Measurements from ENCODE around the gene ZFPM1. TPM values are rescaled to one million over a fixed set of nuclear protein-coding genes. Genes with fewer than 3 reads are reported as not detected.

Gene ZFPM1
- total and polyA plus RNA-seq, 4 donors, result 0.19 to 12.8 (median 5.3) TPM

DNA sequence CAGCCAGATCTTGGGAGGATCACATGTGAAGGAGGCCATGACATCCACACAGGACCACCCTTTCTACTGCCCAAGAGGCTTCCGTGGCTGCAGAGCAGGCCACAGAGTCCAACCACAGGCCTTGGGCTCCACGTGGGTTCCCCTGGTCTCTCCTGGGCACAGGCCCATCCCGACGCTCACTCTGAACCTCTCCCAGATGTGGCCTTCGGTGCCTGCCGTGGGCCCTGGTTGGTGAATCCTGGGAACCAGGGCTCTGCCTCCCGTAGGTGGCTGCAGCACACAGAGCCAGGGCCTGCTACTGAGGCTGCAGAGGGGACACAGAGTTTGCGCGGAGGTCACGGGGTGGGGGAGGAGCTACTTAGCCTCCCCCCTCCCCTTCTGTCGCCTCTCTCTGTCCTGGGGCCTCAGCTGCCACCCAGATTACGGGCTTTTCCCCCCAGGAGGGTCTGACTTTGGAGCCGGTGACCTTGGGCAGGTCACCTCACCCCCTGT lies 55.3 kb downstream of the ZFPM1 start:
- 92% methylated on average over 13 of the region's 13 CpGs for WGBS
- H3K4me1 ChIP-seq (ENCODE audit: control insufficient read depth in 4 of 4, insufficient read depth in 4 of 4, low read length in 3 of 4), result peaks cover 11 to 22% (median 20%) of the 10 kb centered on the region in 4 donors
- no peak overlapping the region for H3K27ac ChIP-seq (ENCODE audit: low read depth in 1 of 2, low read length in 2 of 2)
- no peaks in the 10 kb centered on the region for H3K9me3 ChIP-seq (ENCODE audit: control insufficient read depth in 4 of 4, low read length in 3 of 4)
- no peak for TF ChIP-seq RAD21 (IDR thresholded peaks at IDR 0.05)
- no peak for TF ChIP-seq JUND (IDR thresholded peaks at IDR 0.05)
- no peak for TF ChIP-seq NR2F2 (IDR thresholded peaks at IDR 0.05)
- TF ChIP-seq YY1 (IDR thresholded peaks at IDR 0.05), result no peak
- TF ChIP-seq FOXA2 (IDR thresholded peaks at IDR 0.05), result no peak
- TF ChIP-seq ZBTB33 (IDR thresholded peaks at IDR 0.05), result no peak
- no peak for TF ChIP-seq RXRA (IDR thresholded peaks at IDR 0.05)
- TF ChIP-seq, protein P1, sequence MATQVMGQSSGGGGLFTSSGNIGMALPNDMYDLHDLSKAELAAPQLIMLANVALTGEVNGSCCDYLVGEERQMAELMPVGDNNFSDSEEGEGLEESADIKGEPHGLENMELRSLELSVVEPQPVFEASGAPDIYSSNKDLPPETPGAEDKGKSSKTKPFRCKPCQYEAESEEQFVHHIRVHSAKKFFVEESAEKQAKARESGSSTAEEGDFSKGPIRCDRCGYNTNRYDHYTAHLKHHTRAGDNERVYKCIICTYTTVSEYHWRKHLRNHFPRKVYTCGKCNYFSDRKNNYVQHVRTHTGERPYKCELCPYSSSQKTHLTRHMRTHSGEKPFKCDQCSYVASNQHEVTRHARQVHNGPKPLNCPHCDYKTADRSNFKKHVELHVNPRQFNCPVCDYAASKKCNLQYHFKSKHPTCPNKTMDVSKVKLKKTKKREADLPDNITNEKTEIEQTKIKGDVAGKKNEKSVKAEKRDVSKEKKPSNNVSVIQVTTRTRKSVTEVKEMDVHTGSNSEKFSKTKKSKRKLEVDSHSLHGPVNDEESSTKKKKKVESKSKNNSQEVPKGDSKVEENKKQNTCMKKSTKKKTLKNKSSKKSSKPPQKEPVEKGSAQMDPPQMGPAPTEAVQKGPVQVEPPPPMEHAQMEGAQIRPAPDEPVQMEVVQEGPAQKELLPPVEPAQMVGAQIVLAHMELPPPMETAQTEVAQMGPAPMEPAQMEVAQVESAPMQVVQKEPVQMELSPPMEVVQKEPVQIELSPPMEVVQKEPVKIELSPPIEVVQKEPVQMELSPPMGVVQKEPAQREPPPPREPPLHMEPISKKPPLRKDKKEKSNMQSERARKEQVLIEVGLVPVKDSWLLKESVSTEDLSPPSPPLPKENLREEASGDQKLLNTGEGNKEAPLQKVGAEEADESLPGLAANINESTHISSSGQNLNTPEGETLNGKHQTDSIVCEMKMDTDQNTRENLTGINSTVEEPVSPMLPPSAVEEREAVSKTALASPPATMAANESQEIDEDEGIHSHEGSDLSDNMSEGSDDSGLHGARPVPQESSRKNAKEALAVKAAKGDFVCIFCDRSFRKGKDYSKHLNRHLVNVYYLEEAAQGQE (IDR thresholded peaks at IDR 0.05), result no peak
- TF ChIP-seq FOXA1 (IDR thresholded peaks at IDR 0.05), result no peak
- TF ChIP-seq EGR1 (IDR thresholded peaks at IDR 0.05; ENCODE audit: low read depth in 2 of 2), result no peak
- no peak for TF ChIP-seq TAF1 (conservative IDR thresholded peaks at IDR 0.05)
- TF ChIP-seq GABPA (IDR thresholded peaks at IDR 0.05 in 1 of 2, conservative IDR thresholded peaks at IDR 0.05 in 1 of 2), result no peak
- TF ChIP-seq, protein P2, sequence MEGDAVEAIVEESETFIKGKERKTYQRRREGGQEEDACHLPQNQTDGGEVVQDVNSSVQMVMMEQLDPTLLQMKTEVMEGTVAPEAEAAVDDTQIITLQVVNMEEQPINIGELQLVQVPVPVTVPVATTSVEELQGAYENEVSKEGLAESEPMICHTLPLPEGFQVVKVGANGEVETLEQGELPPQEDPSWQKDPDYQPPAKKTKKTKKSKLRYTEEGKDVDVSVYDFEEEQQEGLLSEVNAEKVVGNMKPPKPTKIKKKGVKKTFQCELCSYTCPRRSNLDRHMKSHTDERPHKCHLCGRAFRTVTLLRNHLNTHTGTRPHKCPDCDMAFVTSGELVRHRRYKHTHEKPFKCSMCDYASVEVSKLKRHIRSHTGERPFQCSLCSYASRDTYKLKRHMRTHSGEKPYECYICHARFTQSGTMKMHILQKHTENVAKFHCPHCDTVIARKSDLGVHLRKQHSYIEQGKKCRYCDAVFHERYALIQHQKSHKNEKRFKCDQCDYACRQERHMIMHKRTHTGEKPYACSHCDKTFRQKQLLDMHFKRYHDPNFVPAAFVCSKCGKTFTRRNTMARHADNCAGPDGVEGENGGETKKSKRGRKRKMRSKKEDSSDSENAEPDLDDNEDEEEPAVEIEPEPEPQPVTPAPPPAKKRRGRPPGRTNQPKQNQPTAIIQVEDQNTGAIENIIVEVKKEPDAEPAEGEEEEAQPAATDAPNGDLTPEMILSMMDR (IDR thresholded peaks at IDR 0.05; ENCODE audit: low read depth, low read length, missing input control), result no peak
- no peak for TF ChIP-seq SP1 (IDR thresholded peaks at IDR 0.05)
- TF ChIP-seq, protein P3, sequence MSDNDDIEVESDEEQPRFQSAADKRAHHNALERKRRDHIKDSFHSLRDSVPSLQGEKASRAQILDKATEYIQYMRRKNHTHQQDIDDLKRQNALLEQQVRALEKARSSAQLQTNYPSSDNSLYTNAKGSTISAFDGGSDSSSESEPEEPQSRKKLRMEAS (IDR thresholded peaks at IDR 0.05), result no peak
- no peak for TF ChIP-seq HNF4G (IDR thresholded peaks at IDR 0.05)
- no peak for TF ChIP-seq HNF4A (conservative IDR thresholded peaks at IDR 0.05)
- TF ChIP-seq, protein P4, sequence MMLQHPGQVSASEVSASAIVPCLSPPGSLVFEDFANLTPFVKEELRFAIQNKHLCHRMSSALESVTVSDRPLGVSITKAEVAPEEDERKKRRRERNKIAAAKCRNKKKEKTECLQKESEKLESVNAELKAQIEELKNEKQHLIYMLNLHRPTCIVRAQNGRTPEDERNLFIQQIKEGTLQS (IDR thresholded peaks at IDR 0.05), result no peak
- no peak overlapping the region for H3K9ac ChIP-seq (ENCODE audit: low read depth in 1 of 2, low read length in 2 of 2)
- H3K36me3 ChIP-seq (ENCODE audit: control insufficient read depth in 4 of 4, insufficient read depth in 3 of 4, low read depth in 1 of 4, low read length in 3 of 4), result peaks cover 0 to 6% (median under 1%) of the 10 kb centered on the region in 4 donors
- H3K27me3 ChIP-seq (ENCODE audit: control insufficient read depth in 4 of 4, insufficient read depth in 4 of 4, low read length in 3 of 4), result no peaks in the 10 kb centered on the region
- DNase-seq (ENCODE audit: low spot score), result no peak
- no peak overlapping the region for H3K4me3 ChIP-seq (ENCODE audit: low read depth in 1 of 3, low read length in 3 of 3)

Data from liver (tissue), 9 donors.